Activated CD8-positive, alpha-beta memory T cell treated with anti-CD3 and anti-CD28 coated beads, Interleukin-2, amount 10 ng/mL, durations not matched to agents 7 days and 5 days (primary cell): ENCODE measurements around the gene ELK4. TPM values are rescaled to one million over a fixed set of nuclear protein-coding genes. Genes with fewer than 3 reads are reported as not detected.

Source experiments
- ATAC-seq: fragments of 150-1000 bp; cut with Tn5 transposase; one replicate; pipeline ENCODE4 v1.10.0; 2021; ENCODE audit warnings: moderate library complexity
- CTCF ChIA-PET: fragments of 350-600 bp; sonication (Branson Sonifier 250); formaldehyde crosslinking; loops from one replicate; lab custom pipeline; 2021; ENCODE audit warnings: antibody characterized with exemption; lab: Charles Lee
- DNase-seq: peaks from one replicate; pipeline ENCODE4 v3.0.0-alpha.2; 2020
- H3K27ac Mint-ChIP-seq: one replicate; pipeline ENCODE4 v1.8.0; 2021; ENCODE audit warnings: mild to moderate bottlenecking, mixed read lengths
- H3K27me3 Mint-ChIP-seq: one replicate; pipeline ENCODE4 v1.8.0; 2021; ENCODE audit warnings: mixed read lengths
- H3K36me3 Mint-ChIP-seq: one replicate; pipeline ENCODE4 v1.8.0; 2021; ENCODE audit warnings: mild to moderate bottlenecking, mixed read lengths
- H3K4me1 Mint-ChIP-seq: one replicate; pipeline ENCODE4 v1.8.0; 2021; ENCODE audit warnings: mixed read lengths
- H3K4me3 Mint-ChIP-seq: one replicate; pipeline ENCODE4 v1.8.0; 2021; ENCODE audit warnings: mild to moderate bottlenecking, moderate library complexity, mixed read lengths
- H3K9me3 Mint-ChIP-seq: one replicate; pipeline ENCODE4 v1.8.0; 2022; ENCODE audit warnings: low read depth, mixed read lengths
- total RNA-seq, 2 experiments: library from RNA; stranded (reverse); gene quantifications; one replicate each; pipeline ENCODE4 v1.2.3, GENCODE V29; 2021

Gene ELK4
- total RNA-seq, 2 experiments from 2014 or later = 70.9 to 79.7 TPM

DNA sequence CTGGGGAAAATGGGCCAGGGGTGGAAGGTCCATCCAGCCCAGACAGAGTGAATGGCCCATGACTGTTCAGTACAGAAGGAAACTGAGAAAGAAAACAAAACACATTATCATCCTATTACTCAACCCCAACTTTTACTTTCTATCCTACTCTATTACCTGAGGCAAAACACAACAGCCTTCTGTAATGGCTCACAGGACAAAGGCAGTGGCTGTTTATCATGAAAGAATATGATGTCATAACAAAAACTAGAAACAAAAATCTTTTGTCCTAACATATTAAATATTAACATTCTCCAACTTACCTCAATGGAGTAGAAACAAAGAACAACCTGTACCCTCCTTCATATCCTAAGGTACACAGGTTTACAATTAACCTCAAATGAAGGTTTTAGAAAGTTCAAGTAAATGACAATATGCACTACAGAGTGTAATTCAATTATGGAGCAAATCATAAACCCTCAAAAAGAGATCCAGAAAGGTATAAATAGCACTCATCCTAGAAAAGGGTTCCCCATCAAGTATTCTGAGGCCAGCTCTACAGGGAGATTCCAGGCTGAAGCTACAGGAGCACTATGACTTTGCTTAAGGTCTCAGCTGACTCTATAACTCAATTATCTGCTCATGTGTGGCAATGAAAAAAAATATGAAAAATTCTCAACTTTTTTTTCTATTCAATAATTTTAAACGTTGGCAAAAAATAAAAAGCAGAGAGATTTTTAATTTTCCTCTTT, 15.1 kb downstream of the ELK4 start:
- CTCF ChIA-PET = interaction anchor here (1.2 to 2.0 kb wide), 2 partner anchors 16 to 25 kb away, joined by 4 to 7 read pairs; partner anchors contain the start of gene ELK4
- DNase-seq = no peak
- no peaks in the 10 kb centered on the region for H3K27me3 Mint-ChIP-seq
- H3K4me3 Mint-ChIP-seq = no peak overlapping the region
- peaks cover 52% of the 10 kb centered on the region for H3K36me3 Mint-ChIP-seq
- no peaks in the 10 kb centered on the region for H3K9me3 Mint-ChIP-seq
- H3K27ac Mint-ChIP-seq = no peak overlapping the region
- no peak for ATAC-seq
- peaks cover 22% of the 10 kb centered on the region for H3K4me1 Mint-ChIP-seq

DNA sequence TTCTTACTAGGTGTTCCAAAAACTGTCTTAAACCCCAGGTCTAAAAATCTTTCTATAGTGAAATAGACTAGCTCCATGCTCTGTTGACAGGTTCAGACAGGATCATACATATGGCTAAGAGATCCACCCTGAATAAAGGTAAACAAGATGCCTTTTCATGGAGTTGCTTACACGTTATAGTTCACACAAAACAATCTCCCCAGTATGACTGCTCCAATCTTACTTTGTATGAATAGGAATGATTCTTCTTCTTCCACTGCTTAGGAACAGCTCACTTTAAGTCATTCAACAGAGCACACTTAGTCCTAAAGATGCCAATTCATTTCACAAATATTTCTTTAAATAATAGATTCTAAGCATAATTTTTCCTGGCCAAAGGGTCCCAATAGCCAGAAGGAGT, 16.0 kb downstream of the ELK4 start:
- CTCF ChIA-PET = interaction anchor here (1.2 to 2.0 kb wide), 2 partner anchors 17 to 24 kb away, joined by 4 to 7 read pairs; partner anchors contain the start of gene ELK4
- H3K36me3 Mint-ChIP-seq = peaks cover 57% of the 10 kb centered on the region
- H3K4me1 Mint-ChIP-seq = peaks cover 32% of the 10 kb centered on the region
- H3K4me3 Mint-ChIP-seq = no peak overlapping the region
- no peak for ATAC-seq
- no peaks in the 10 kb centered on the region for H3K9me3 Mint-ChIP-seq
- H3K27ac Mint-ChIP-seq = no peak overlapping the region
- no peak for DNase-seq
- no peaks in the 10 kb centered on the region for H3K27me3 Mint-ChIP-seq

DNA sequence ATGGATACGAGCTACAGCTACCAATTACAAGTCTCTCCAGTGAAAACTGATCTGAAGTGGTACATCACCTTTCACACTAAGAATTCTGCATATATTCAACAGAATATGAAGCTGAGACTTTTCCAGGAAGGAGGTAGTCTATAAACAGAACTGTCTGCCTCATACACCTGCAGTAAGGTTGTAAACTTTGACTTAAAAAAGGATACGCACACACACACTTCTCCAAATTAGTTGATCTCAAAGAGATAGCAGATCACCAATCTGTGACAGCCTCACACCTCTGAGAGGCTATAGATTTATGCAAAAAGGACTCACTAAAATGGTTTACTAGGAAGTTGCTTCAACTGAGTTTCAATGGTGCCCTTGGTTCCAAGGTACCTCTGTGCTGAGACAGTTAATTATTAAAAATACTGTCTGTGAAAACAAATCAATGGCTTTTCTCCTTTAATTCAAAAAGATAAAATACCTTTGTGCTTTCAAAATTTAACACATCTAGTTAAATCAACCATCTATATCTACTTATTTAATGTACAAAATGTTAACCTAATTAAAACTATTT, 17.9 kb downstream of the ELK4 start:
- no peak for DNase-seq
- Mint-ChIP-seq H3K27me3 (no peaks in the 10 kb centered on the region), H3K4me1 (peaks cover 42% of the 10 kb centered on the region), H3K27ac (peak overlapping the region; percentile 6), H3K9me3 (no peaks in the 10 kb centered on the region), H3K36me3 (peaks cover 53% of the 10 kb centered on the region), H3K4me3 (no peak overlapping the region)
- ATAC-seq = no peak
- CTCF ChIA-PET = interaction anchor here (1.1 to 1.4 kb wide), 3 partner anchors 13 to 22 kb away, joined by 3 to 6 read pairs (median 3); no protein-coding TSS in a partner anchor

DNA sequence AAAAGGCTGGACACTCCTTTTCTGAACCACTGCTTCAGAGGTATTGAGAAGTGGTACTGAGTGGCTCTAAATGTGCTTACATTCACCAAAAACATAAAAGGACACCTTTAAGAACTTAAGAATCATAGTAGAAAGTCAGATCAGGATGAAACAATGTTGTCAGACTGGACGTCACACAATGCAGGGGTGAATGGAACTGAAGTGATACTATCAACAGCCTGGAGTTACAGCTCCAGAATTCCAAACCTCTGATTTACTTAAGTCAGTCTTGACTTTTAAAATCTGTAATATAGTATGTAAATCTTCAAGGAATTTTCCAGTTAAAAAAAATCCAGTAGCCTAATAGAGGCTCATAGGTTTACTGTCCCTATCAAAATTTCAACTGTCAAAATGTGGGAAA, 19.3 kb downstream of the ELK4 start:
- CTCF ChIA-PET = interaction anchor here (1.1 to 1.5 kb wide), 4 partner anchors 12 to 99 kb away, joined by 3 to 6 read pairs (median 4); no protein-coding TSS in a partner anchor
- Mint-ChIP-seq H3K36me3 (peaks cover 55% of the 10 kb centered on the region), H3K27me3 (no peaks in the 10 kb centered on the region), H3K27ac (no peak overlapping the region), H3K9me3 (no peaks in the 10 kb centered on the region), H3K4me1 (peaks cover 43% of the 10 kb centered on the region), H3K4me3 (no peak overlapping the region)
- DNase-seq = no peak
- ATAC-seq = no peak

DNA sequence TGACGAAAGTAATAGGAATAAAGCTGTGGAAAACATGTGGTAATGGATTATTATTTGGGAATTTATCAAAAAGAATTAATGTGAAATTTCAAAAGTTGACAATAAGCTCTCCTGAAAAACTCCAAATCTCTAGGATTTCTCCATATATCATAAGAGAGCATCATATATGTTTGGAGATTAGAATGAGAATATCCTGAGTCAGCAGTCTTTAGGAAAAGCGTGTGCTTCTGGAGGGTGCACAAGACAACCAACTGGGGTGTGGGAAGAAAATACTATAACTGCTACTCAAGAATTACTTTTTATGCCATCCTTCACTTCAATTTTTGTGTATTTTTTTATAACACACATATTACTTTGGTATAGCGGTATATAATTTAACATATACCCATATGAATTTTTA, 19.7 kb downstream of the ELK4 start:
- H3K27ac Mint-ChIP-seq = no peak overlapping the region
- no peak for ATAC-seq
- no peaks in the 10 kb centered on the region for H3K9me3 Mint-ChIP-seq
- peaks cover 43% of the 10 kb centered on the region for H3K4me1 Mint-ChIP-seq
- H3K4me3 Mint-ChIP-seq = no peak overlapping the region
- no peak for DNase-seq
- H3K27me3 Mint-ChIP-seq = no peaks in the 10 kb centered on the region
- CTCF ChIA-PET = interaction anchor here (1.1 to 1.5 kb wide), 3 partner anchors 21 to 100 kb away, joined by 4 to 6 read pairs (median 5); no protein-coding TSS in a partner anchor
- H3K36me3 Mint-ChIP-seq = peaks cover 56% of the 10 kb centered on the region

DNA sequence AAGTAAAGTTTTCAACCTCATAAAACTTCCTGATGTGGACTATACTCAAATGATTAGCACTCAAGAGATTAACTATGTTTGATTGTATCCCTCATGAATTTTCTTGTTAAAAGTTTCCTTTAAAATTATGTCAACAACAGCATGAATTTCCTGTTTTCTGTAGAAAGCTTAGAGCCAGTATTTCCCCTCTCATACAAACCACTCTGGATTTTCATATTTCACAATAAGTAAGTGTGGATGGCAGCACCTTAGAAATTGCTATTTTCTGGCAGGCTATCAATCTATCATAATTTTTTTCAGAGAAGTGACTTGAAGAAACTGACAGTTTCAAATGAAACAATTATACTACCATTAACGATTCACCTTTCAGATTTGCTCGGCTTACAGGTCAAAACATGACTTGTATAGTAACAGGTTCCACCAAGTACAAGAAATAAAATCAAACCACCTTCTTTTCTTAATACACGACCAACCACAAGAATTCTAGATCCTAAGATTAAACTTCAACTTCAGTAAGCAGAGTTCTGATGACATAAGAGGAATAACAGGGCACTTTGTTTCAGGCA, 20.8 kb downstream of the ELK4 start:
- Mint-ChIP-seq H3K27me3 (no peaks in the 10 kb centered on the region), H3K9me3 (no peaks in the 10 kb centered on the region), H3K4me1 (peaks cover 38% of the 10 kb centered on the region), H3K36me3 (peaks cover 52% of the 10 kb centered on the region), H3K4me3 (no peak overlapping the region), H3K27ac (peak overlapping the region; percentile 64)
- DNase-seq = no peak
- CTCF ChIA-PET = no interaction called here
- ATAC-seq = no peak

DNA sequence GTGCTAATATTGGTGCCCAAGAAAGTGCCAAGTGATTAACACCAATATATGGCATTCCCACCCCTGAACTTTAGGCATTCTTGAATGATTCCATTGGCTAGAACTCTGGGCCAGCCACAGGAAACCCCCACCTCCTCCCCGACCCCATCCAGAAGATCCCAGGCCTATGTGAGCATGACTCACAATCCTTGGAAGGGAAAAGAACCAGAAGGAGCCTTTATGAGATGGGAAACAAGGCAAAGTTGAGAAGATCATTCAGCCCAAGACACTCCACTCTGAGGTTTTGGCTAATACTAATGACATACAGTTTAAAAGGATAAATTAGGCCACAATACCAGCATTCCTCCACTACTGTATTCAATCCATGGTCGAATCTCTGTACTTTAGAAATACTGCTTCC, 21.8 kb downstream of the ELK4 start:
- H3K4me1 Mint-ChIP-seq = peaks cover 37% of the 10 kb centered on the region
- no peak for ATAC-seq
- no peak for DNase-seq
- peaks cover 50% of the 10 kb centered on the region for H3K36me3 Mint-ChIP-seq
- no peak overlapping the region for H3K27ac Mint-ChIP-seq
- H3K9me3 Mint-ChIP-seq = no peaks in the 10 kb centered on the region
- no peaks in the 10 kb centered on the region for H3K27me3 Mint-ChIP-seq
- no peak overlapping the region for H3K4me3 Mint-ChIP-seq
- CTCF ChIA-PET = interaction anchor here (2.3 kb wide), 1 partner anchor 19 kb away, joined by 14 read pairs; no protein-coding TSS in a partner anchor

DNA sequence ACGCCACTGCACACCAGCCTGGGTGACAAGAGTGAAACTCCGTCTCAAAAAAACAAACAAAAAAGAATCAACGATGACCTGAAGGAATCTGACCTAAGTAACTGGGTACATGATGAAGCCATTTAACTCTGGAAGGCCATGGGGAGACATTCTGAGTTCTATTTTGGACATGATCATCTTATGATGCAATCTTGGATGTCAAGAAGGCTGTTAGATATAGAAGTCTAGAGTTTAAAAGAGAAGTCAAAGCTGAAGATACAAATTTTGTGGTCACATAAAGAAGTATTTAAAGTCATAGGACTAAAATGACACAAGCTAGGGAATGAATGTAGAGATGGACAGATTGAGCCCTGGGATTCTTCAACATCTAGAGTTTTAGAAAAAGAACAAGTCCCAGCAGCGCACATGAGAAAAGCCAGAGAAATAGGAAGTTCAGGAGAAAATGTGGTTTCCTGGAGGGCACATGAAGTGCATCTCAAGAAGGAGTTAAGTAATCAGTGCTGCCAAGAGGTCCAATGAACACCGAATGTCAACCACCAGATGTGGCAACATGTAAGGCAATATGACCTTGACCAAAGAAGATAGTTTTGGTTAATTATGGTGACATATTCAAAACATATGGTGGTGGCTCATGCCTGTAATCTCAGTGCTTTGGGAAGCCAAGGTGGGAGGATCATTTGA, 26.8 kb downstream of the ELK4 start:
- Mint-ChIP-seq H3K27me3 (no peaks in the 10 kb centered on the region), H3K4me1 (peaks cover 24% of the 10 kb centered on the region), H3K36me3 (peaks cover 31% of the 10 kb centered on the region), H3K27ac (no peak overlapping the region), H3K4me3 (no peak overlapping the region), H3K9me3 (no peaks in the 10 kb centered on the region)
- DNase-seq = no peak
- no peak for ATAC-seq
- CTCF ChIA-PET = interaction anchor here (1.3 kb wide), 1 partner anchor 53 kb away, joined by 4 read pairs; no protein-coding TSS in a partner anchor

DNA sequence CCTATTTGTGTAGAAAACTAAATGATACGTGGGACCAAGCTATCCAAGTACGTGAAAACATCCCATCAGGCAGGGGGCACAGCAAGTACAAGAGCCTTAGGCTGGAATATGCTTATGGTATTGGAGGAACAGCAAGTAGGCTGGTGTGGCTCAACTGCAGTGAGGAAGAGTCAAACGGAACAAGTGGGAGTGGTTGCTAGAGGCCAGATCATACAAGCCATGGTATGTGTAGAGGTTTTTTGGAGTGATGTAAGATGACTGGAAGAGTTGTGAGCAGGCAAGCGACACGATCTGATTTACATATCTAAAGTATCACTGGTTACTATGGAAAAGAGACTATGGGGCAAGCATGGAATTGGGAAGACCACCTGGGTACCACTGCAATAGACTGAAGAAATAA, 27.8 kb downstream of the ELK4 start:
- Mint-ChIP-seq H3K27me3 (no peaks in the 10 kb centered on the region), H3K9me3 (no peaks in the 10 kb centered on the region), H3K27ac (no peak overlapping the region), H3K4me3 (no peak overlapping the region), H3K4me1 (peaks cover 21% of the 10 kb centered on the region), H3K36me3 (peaks cover 26% of the 10 kb centered on the region)
- CTCF ChIA-PET = interaction anchor here (1.3 kb wide), 1 partner anchor 54 kb away, joined by 4 read pairs; no protein-coding TSS in a partner anchor
- ATAC-seq (no peak), DNase-seq (no peak)

DNA sequence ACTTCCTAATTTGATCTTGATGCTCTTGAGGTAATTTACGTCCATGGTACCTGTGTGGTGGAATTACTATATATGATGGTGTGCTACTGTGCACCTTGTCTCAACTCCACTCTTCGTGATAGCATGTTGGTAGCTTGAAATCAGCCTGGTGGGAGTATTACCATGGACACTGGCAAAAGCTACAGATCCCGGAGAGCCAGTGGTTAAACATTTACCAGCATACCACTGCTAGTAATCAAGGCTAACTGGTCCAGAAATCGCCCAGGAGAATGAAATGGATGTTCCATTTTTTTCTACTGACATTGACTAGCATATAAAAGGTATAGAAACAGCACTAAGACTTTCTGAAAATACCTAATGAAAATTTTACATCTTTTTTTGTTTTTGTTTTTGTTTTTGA, 30.6 kb downstream of the ELK4 start:
- CTCF ChIA-PET = interaction anchor here (0.7 to 5.4 kb wide), 10 partner anchors 9 to 112 kb away, joined by 3 to 46 read pairs (median 4); no protein-coding TSS in a partner anchor
- H3K27ac Mint-ChIP-seq = no peak overlapping the region
- H3K36me3 Mint-ChIP-seq = peaks cover 25% of the 10 kb centered on the region

DNA sequence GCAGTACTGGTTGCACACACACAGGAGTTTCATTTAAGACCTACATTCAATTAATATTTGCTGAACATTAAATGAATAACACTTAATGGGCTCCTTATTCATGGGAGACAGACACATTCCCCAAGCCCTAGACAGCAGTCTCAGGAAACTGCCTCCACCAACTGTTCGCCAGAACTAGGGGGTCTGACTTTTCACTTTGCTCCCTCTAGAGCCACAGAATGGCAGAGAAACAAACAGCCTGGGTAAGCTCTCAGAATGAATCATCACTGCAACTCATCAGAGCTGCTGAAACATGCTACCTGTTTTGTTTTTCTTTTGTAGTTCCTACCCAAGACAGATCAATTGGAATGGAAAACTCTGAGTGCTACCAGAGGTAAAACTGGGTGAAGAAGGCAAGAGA, 31.7 kb downstream of the ELK4 start:
- no peaks in the 10 kb centered on the region for H3K9me3 Mint-ChIP-seq
- peaks cover 22% of the 10 kb centered on the region for H3K36me3 Mint-ChIP-seq
- CTCF ChIA-PET = interaction anchor here (1.0 to 5.4 kb wide), 9 partner anchors 8 to 113 kb away, joined by 3 to 46 read pairs (median 5); no protein-coding TSS in a partner anchor
- ATAC-seq = peak; percentile 92
- peak overlapping the region; percentile 47 for H3K27ac Mint-ChIP-seq
- H3K4me3 Mint-ChIP-seq = no peak overlapping the region
- DNase-seq = peak; percentile 49
- H3K4me1 Mint-ChIP-seq = peaks cover 19% of the 10 kb centered on the region
- H3K27me3 Mint-ChIP-seq = no peaks in the 10 kb centered on the region

More for the DNA sequence above, 30.6 kb downstream of the ELK4 start:
- peaks cover 19% of the 10 kb centered on the region for H3K4me1 Mint-ChIP-seq
- no peaks in the 10 kb centered on the region for H3K27me3 Mint-ChIP-seq
- no peak overlapping the region for H3K4me3 Mint-ChIP-seq
- H3K9me3 Mint-ChIP-seq = no peaks in the 10 kb centered on the region
- ATAC-seq (no peak), DNase-seq (peak; percentile 15)

DNA sequence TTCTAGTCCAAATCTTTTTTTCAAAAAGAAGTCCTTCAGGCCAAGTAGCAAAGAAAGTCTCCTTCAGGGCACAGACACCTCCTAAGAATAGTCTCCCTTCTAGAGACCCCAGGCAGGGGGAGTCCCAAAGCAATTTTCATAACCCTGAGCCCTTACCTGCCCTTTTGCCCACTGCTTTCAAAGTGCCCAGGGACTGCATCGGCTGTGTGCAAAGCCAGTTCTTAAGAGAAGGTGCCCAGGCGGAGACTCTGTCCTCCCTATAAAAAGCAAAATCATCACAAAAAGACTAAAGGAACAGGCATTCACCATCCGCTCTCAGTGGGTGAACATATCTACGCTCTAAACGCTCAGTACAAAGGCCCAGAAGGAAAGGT, 32.2 kb downstream of the ELK4 start:
- DNase-seq = peak; percentile 23
- Mint-ChIP-seq H3K27me3 (no peaks in the 10 kb centered on the region), H3K9me3 (no peaks in the 10 kb centered on the region), H3K4me3 (no peak overlapping the region), H3K27ac (peak overlapping the region; percentile 47), H3K36me3 (peaks cover 19% of the 10 kb centered on the region), H3K4me1 (peaks cover 16% of the 10 kb centered on the region)
- CTCF ChIA-PET = interaction anchor here (1.2 to 5.4 kb wide), 9 partner anchors 8 to 75 kb away, joined by 3 to 46 read pairs (median 7); partner anchors contain the start of gene ELK4
- ATAC-seq = no peak
